Measurements from ENCODE around the gene KRTAP4-9.
"Not testable (repeated sequence)": the region's sequence is repeated elsewhere in the genome, so short reads cannot be mapped to it uniquely, and the experiment has no call there.

DNA sequence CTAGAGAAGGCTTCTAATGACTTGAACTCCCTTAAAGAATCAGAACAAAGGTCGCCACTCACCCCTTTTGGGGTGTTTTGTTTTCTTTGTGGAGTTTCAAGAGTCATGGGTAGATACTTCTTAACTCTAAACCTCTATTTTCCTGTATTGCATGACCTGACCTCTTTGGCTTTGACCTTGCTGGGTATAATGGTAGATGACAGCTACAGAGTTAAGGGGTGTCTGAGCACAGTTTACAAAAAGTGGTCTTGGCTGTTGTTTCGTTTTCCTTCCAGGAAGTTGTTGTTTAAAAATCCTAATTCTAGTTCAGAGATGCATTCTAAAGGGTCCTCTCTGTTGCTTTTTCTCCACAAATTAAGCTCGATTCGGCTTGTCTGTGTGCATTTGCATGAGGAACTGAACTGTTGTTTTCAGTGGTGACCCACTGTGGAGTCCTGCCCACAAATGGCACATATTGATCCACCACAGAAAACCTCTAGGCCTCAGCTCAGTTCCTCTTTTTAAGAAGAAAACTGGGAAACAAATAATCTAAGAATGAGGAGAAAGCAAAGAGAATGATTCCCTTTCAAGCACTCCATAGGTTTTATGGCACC is 16.3 kb upstream of the KRTAP4-9 start:
- not testable (repeated sequence) for TF ChIP-seq STAT5A (IDR thresholded peaks at IDR 0.05; ENCODE audit: borderline replicate concordance, low read length); EZH2 (IDR thresholded peaks at IDR 0.05; ENCODE audit: borderline replicate concordance, low read depth, low read length); SPI1 (IDR thresholded peaks at IDR 0.05; ENCODE audit: borderline replicate concordance, low read depth, low read length); TCF7L2 (IDR thresholded peaks at IDR 0.05; ENCODE audit: low read depth, low read length); SREBF2 (CRISPR knock-in tag; IDR thresholded peaks at IDR 0.05)
- TF ChIP-seq, protein P1, sequence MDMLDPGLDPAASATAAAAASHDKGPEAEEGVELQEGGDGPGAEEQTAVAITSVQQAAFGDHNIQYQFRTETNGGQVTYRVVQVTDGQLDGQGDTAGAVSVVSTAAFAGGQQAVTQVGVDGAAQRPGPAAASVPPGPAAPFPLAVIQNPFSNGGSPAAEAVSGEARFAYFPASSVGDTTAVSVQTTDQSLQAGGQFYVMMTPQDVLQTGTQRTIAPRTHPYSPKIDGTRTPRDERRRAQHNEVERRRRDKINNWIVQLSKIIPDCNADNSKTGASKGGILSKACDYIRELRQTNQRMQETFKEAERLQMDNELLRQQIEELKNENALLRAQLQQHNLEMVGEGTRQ (CRISPR knock-in tag; IDR thresholded peaks at IDR 0.05) = not testable (repeated sequence)
- TF ChIP-seq, protein P2, sequence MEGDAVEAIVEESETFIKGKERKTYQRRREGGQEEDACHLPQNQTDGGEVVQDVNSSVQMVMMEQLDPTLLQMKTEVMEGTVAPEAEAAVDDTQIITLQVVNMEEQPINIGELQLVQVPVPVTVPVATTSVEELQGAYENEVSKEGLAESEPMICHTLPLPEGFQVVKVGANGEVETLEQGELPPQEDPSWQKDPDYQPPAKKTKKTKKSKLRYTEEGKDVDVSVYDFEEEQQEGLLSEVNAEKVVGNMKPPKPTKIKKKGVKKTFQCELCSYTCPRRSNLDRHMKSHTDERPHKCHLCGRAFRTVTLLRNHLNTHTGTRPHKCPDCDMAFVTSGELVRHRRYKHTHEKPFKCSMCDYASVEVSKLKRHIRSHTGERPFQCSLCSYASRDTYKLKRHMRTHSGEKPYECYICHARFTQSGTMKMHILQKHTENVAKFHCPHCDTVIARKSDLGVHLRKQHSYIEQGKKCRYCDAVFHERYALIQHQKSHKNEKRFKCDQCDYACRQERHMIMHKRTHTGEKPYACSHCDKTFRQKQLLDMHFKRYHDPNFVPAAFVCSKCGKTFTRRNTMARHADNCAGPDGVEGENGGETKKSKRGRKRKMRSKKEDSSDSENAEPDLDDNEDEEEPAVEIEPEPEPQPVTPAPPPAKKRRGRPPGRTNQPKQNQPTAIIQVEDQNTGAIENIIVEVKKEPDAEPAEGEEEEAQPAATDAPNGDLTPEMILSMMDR (IDR thresholded peaks at IDR 0.05 in 2 of 3, conservative IDR thresholded peaks at IDR 0.05 in 1 of 3; ENCODE audit: insufficient read depth in 2 of 3, low read depth in 1 of 3, low read length in 3 of 3) = not testable (repeated sequence)
